HG03064 (cell line): ENCODE measurements around the gene MAGEF1.

ENCODE experiments used
- ATAC-seq: cut with Tn5 transposase; IDR thresholded peaks from one replicate; pipeline ENCODE4 v1.9.1; 2021; ENCODE audit warnings: low read depth; ENCODE audit not compliant: unreplicated experiment

MAGEF1 gene, protein sequence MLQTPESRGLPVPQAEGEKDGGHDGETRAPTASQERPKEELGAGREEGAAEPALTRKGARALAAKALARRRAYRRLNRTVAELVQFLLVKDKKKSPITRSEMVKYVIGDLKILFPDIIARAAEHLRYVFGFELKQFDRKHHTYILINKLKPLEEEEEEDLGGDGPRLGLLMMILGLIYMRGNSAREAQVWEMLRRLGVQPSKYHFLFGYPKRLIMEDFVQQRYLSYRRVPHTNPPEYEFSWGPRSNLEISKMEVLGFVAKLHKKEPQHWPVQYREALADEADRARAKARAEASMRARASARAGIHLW

DNA sequence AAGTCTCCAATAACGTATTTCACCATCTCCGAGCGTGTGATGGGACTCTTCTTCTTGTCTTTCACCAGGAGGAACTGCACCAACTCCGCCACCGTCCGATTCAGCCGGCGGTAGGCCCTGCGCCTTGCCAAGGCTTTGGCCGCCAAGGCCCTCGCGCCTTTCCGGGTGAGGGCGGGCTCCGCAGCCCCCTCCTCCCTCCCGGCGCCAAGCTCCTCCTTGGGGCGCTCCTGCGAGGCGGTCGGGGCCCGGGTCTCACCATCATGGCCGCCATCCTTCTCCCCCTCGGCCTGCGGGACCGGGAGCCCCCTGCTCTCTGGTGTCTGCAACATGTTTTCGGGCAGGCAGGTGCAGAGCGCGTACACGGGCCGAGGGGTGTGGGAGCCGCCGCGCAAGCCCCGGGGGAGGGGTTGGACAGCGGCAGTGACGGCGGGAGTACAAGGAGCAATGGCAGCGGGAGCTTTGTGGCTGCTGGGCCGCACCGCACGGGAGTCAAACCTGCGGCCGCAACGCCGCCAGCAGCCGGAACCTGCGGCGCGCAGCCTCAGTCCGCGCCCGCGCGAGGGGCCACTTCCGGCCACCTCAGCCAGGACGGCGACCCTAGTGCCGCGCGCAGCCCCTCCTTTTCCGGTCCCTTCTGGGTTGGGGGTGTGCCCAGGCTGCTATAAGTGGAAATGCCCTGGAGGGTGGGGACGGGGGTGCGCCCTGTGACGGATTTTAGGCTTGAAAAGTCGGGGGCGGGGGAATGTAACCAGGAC, at the start of gene MAGEF1:
Gene MAGEF1, minus strand, starts transcription at position 572 of the 755 bp plus-strand sequence. Its CDS starts 243 bp downstream, at position 329.
- ATAC-seq: peak; percentile 84

DNA sequence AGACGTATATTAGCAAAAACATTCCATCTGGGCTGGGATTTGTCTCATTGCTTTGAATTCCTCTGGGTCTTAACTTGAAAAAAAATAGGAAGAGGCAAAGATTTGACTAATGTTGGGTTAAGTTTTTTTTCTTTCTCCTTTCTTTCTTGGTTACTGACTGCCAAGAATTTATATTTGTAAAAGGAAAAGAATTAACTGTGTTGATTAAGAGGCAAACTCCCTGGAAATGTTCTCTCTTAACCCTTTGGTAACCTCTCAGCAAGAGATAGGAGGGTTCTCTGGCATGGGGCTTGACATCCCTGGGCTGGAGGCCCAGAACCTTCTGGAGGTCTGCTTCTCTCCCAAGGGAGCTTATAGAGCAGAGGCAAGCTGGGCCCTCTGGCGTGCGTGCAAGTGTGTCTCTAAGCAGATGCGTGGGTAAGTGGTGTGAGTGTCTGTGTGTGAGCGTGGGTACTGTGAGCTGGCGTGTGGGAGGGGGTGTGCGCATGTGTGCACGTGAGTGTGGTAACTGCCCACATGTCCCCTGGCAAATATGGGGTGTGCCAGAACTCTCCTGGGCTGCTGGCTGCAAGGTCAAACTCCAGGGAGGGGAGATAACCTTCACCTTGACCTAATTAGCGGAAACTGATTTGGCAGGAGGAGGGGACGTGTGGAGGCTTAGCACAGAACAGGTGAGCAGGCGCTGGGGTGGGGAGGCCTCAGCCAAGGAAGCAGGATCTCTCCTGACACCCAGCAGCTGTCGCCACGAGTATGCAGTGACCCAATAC, 49.4 kb upstream of the MAGEF1 start:
- no peak for ATAC-seq

DNA sequence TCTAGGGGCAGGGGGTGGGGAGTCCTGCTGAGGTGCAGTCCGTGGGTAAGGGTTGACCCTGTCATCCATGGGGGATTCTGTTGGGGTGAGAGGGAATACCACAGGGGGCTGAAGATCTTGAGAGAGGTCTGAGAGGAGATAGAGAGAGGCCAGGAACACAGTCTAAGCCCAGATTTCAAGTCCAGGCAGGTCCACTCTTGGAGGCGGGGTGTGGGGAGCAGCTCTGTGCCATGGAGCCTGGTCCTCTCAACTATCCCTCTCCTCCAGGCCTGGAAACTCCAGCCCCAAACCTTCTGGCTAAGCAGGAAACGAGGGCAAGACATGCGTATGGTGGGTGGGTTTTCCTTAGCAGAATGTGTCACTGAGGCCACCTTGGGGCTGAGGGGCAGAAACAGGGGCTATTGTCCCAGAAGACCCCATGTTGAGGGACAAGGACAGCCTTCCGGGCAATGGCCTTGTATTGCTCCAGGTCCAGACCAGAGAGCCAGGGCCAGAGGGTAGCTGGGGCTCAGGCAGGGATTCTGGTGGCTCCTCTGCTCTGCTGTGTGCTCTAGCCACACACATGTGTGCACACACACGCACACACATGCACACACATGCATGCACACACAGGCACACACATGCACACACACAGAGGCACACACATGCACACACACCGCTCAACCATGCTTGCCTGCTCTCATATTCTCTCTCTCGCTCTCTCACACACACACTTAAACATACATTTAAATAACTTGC, 48.6 kb upstream of the MAGEF1 start:
- no peak for ATAC-seq

DNA sequence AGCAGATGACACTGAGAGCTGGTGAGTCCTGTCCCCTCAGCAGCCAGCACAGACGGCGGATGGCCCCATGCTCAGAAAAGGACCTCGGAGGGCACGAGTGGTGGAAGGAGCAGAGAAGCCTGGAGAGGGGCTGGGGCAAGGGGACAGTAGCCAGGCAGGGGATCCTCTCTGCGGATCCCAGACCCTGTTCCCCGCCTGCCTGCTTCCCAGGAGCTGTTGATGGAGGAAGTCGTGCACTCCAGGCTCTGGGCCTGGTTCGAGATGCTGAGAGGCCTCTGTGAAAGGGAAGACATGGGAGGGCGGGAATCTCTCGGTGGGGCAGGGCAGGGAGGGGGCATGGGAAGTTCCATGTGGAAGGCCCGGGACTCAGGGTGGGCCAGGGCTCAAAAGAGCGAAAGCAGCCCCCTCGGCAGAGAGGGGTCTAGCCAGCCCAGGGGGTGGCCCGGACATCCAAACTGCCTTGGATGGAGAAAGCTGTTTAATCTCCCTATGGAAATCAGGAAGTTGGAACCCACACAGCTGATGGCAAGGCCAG, 47.9 kb upstream of the MAGEF1 start:
- no peak for ATAC-seq

DNA sequence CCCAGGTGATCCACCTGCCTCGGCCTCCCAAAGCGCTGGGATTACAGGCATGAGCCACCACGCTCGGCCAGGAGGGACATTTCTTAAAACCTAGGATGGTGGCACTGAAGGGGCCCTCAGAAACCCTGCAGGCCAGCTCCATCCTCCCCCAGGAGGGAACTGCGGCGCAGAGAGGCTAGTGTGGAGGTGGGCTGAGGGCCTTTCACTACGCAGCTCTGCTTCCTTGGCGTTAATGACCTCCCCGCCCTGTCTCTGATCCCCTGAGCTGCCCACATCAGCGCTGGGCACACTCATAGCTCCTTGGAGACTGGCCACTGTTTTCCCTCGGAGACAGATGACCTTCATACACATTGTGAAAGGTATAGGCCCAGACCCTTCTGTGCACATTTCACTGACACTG, 46.2 kb upstream of the MAGEF1 start:
- ATAC-seq: no peak

DNA sequence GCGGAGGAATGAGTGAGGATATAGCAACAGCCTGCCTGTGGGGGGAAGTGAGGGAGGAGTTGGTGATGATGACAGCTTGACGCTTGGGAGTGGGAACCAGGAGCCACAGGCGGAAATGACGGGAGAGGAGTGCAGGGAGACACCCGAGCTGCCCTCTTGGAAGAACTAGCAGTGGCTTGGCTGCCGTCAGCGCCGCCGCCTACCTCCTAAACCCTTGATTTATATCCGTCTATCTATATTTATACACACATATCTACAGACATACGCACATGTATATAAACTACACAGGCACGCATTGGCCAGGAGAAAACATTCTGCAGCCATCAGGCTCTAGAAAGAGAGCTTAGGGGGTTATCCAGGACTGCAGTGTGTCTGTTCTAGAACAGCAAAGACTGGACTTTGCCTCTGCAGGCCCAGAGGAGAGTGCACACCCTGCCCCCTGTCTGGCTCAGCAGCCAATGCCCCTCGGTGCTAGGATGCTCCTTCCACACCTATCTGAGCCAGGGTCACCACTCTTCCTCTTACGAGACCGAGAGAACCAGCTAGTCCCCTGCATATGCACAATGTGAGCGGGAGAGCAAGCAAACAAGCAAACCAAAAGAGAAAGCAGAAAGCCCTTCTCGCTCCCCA, 45.3 kb upstream of the MAGEF1 start:
- ATAC-seq: no peak

DNA sequence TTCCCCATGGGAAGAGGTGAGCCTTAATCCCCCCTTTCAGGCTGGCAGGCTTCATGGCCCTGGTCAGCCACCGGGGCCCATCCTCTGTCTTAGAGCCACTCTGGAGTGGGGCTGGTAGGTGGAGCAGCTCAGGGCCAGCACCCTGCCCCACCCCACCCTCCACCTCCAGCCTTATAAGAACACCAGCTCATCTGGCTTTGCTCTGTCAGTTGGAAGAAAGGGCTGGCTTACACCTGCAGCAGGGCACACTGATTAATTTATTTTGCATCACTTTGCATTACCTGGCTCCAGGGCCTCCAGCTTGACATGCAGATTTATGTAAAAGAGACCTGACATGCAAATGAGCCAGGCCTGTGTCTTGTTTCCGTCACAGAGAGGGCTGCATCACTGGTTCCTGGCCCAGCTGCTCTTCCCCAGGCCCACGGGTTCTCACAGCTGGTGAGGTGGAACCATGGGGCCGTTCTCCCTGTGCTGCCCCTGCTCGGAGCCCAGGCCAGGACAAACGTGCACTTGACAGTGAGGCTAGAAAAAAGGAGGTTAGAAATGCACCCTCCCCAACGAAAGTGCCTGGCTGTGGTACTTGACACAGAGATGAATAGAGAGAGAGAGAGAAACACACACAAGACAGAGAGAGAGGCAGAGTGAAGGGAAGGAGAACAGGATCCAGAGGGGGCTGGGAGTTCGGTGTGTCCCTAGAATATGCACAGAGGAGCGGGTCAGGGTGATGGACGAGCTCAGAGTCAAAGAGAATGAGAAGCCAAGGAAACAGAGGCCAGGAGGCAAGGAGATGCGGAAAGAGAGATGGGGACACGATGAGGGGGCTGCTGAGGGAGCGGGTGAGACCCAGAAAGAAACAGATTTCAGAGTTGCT, 44.5 kb upstream of the MAGEF1 start:
- no peak for ATAC-seq

DNA sequence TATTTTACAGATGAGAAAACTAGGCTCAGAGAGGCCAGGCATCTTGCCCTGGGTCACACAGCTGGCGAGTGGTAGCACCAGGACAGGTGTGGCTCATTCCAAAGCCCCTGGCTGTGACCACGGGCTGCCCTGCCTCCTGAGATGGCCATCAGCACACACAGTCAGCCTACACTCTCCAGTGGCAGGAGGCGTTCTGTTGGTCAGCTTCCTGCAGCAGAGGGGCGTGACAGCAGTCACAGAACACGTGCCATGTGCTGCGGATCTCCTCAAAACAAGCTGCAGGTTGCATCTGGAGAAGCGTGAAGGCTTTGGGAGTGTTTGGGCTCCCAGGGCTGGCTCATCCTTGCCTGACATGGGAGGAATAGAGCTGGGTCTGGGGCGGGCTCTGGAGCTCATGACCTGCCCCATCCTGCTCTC, 43.5 kb upstream of the MAGEF1 start:
- ATAC-seq: no peak

DNA sequence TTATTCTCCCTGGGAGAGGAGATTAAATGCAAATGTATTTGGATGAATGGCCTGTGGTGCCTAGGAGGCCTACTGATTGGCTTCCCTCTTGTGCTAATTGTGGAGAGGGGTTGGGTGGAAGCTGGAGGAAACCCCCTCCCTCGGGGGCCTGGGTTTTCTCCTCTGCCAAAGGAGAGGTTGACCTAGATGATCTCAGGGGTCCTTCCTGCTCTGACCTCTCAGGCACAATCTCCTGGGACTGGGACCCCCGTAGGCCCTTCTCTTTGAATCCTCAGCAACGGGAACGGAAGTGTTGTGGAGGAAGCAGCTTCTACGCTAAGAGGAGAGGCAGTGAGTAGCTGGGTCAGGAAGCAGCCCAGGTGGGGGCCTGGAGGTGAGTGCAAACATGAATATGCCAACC, 40.5 kb upstream of the MAGEF1 start:
- no peak for ATAC-seq

DNA sequence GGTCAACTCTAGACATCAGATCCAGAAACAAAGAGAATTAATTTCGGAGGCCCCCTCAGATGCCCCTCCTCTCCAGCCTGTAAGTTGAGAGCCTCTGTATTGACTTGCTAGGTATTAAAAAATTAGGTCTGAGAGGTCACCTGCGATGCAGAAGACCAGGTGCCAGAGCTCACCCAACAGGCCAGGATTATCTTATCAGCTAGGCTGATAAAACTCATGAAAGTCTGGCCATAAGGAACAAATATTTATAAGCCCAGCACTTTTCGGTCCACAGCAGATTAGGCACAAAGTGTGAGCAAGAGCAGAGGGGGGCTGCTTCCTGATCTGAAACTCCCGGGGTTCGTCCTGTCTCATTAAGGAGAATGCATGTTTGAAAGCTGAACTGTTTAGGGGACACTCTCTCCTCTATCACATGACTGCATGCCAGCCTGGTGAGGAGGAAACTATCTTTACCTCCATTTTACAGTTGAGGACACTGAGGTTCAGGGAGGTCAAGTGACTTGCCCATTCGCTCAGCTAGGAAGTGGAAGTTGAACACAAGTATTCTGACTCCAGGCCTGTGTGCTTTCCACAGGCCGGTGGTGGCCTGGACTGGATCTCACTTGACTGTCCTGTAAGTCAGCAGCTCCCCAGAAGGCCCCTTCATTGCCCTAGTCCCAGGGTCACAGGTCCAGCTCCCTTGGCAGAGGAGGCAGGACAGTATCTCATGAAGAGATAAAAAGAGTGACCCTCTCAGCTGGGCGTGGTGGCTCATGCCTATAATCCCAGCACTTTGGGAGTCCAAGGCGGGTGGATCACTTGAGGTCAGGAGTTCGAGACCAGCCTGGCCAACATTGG, 39.6 kb upstream of the MAGEF1 start:
- ATAC-seq: no peak

DNA sequence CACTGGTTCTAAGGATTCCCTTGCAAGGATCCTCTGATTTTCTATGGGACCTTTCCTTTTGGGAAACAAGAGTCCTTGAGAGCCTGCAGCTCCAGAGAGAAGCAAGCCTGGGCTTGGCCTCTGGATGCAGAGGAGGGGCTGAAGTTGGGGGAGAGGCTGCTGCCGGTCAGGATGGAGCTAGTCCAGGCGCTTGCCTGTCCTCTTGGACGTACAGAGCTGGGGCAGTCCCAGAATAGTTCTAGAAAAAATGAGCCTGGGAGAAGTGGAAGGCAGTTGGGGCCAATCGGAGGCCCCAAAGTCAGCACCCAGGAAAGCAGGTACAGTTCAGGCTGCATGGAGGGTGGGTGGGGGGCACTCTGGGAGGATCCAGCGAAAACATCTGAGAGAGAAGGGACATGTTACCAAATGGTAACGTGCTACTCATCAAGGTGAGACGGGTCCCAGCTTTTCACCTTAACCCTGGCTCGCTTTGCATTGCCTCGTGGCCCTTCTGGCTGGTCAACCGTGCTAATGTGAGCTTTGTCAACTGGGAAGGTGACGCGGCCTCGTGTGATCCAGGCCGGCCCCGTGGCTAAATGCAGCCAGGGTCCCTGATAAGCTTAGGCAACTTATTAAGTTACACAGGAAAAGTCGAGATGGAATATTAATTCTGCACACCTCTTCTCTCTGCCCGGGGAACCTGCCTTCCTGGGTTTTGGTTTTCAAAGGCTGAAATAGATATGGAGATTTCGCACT, 38.7 kb upstream of the MAGEF1 start:
- no peak for ATAC-seq

DNA sequence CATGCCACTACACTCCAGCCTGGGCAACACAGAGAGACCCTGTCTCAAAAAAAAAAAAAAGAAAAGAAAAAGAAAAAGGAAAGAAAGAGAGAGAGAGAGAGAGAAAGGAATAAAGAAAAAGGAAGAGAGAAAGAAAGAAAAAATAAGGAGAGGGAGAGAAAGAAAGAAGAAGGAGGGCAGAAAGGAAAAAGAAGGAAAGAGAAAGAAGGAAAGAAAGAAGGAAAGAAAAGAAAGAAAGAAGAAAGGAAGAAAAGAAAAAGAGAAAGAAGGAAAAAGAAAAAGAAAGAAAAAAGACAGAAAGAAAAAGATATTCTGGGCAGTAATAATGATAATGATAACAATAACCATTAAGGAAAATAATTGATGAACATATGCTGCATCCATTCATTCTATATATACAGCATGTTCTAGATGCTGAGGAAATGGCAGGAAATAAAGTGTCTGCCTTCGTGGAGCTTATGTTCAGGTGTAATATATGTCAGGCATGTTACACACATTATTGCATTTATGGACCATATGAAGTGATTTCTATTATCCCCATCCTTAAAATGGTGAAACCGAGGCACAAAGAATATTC, 37.4 kb upstream of the MAGEF1 start:
- ATAC-seq: no peak

DNA sequence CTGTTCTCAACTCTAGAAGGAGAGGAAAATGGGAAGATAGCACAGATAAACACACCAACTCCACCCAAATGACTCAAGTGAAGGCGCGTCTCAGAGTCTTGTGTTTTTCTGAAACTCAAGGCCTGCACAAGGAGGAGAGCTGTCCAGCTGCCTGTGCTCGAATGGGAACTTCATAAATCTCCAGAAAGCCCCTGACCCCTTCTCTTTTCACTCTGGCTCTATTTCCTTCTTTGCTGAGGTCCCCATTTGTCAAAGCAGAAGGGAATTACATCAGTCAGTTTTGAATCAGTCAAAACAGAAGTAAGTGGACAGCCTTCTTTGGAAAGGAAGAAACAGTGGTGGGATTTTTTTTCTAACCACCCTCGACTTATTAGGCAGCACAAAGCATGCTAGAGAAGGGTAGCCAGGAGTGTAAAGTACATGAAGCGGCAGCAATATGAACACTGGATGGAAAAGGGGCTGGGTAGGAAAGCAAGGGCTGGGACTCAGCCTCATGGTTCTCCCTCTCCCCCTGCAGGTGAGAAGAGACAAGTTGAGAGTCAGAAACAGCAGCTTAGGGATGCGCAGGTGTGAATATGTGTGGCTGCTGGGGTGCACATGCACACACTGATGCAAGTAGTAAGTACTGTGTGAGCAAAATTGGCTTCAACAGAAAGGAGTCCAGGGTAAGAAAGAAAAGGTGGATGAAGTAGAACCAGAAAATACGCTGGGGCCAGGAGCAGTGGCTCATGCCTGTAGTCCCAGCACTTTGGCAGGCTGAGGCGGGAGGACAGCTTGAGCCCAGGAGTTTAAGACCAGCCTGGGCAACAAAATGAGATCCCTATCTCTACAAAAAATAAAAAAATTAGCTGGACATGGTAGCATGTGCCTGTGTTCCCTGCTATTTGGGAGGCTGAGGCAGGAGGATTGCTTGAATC, 36.6 kb upstream of the MAGEF1 start:
- no peak for ATAC-seq

DNA sequence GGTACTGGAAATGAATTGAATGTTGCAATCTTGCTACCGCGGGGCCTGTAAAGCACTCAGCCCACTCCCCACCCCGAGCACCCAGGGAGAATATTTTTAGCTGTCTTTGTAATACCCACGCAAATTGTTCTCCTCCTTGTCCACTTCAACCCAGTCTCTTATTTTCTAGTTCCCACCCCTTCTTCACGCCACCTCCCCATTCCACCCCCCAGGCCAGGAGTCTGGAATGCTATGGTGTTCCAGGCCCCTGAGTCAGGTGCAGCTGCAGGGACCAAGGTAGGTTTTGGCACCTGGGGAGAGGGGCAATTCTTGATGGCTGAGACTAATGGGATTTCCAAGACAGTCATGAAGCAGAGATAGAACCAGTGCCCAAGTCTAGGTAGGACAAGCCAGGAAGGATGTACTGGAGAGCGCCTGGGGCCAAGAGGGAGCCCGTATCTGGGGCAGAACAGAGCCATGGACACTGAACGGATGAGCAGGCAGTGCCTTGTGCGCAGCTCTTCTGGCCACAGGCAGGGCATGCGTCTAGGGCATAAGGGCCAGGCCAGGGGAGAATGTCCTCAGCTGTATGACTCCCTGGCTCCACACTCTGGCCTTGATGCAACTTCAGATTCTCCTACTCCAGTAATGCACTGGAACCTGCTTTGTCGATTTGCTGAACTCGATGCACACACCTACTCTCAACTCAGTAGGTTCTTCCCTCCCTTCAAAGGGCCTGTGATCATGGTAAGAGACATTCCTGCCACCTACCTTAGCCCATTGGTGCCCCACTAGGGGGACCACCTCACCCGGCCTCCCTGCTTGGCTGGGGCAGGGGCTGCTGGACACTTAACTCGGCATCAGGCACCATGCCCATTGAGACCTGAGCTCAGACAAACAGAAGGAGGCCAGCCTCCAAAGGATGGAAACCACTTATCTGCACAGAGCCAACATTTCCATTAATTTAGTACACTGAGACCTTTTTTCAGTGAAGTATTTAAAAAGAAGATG, 34.6 kb upstream of the MAGEF1 start:
- ATAC-seq: no peak

DNA sequence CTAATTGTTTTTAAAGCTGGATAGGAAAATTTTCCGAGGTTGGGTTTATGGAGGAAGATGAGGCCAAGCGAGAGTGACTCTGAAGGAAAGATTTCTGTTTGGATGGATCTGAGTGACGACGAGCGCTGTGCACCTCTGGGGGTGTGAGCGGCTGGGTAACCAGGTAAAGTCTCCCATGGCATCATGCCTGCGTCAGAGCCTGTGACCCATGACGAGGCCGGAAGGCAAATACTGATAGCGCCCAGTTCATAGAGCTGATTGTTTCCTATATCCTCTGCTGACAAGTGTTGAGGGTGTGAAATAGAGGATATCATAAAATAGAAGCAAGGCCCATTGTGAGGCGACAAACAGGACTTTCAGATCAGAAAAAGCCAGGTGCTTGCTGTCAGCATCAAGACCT, 33.7 kb upstream of the MAGEF1 start:
- ATAC-seq: no peak
